Measurements from ENCODE around the gene GULP1.
"Not testable (repeated sequence)": the region's sequence is repeated elsewhere in the genome, so short reads cannot be mapped to it uniquely, and the experiment has no call there.

Gene GULP1

DNA sequence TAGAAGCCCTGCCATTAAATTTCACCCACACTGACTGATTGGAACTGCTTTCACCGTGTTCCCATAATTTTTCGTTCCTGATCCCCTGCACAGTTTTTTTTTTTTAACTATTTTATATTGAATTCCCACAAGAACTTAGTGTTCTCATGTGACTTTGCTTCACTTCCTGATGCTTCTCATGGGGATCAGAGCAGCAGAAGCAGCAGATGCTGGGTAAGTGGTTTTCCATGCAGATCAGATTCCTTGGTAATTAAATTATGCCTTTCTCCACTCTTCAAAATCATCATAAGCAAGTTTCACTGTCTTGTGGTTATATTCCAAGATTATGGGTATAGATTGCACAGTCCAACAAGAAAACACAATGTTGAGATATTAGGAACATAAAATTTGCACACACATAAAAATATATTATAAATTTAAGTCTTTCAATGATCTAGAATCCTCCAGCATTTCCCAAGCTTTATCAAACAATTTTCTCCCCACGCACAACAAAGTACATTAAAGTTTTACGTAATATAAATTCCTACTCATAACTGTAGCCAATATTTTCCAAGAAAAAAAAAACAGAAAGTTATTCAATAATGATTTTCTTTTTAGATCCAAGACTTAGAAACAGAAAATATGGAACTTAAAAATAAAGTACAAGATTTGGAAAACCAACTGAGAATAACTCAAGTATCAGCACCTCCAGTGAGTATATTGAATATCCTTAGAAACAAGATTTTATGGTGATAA is 277.9 kb downstream of the GULP1 start:
- DNase-seq: no peak

DNA sequence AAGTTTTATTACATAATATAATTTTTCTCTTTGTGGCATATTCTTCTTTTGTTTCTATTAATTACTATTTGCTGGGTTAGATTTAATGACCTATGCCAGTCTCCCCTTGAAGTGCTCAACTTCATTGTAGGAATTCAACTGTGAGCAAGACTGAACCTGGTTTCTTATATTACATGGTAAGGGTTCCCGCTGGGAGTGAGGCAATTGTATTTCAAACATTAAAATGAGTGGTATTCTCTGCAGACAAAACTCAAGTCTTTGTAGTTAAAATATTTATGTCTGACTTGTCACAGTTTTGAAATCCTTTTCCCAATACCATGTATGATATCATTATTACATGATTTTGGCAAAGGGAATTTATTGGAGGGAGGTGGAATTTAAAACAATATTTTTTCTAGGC is 278.7 kb downstream of the GULP1 start:
- no peak for DNase-seq

DNA sequence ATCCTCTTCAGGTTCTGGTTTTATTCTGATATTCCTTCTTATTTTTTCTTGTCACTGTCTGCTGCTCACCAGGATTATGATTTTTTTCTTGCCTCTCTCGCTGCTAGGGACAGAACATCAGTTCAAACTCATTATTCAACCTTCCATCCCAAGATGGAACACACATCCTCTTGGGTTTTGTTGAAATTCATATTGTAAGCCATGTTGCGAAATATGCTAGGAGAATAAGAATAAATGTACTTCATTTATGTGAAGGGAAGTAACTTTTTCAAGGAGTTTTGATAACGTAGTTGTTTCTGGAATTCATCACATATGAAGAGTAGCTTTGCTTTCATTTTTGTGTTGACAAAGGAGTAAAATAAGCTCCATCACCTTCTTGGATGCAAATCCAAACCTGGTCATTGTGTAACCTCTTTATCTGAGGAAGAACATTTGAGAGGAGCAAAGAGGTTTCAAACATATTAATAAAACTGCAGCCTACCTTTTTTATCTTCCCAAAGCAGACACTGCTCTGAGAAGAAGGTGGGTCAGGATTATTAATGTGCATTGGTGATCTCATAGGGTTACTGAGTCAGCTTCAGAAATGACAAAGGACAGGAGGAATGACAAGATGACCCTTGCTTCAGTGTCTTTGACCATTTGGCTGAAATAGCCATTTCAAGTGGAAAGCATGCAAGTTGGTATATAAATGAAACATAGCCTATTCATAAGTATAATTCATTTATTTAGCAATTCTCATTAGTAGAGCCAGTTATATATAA is 280.0 kb downstream of the GULP1 start:
- no peak for DNase-seq

DNA sequence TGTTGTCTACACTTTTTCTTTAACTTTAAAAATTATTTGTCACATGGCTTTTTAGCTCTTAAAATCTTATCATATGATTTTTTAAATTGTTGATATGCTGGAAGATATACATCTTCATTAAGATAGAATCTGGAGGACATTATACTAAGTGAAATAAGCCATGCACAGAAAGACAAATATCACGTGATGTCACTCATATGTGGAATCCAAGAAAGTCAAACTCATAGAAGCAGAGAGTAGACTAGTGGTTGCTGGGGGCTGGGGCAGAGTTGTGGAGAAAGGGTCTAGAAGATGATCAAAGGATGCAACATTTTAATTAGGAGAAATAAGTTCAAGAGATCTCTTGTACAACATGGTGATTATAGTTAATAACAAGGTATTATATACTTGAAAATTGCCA is 280.9 kb downstream of the GULP1 start:
- no peak for DNase-seq

DNA sequence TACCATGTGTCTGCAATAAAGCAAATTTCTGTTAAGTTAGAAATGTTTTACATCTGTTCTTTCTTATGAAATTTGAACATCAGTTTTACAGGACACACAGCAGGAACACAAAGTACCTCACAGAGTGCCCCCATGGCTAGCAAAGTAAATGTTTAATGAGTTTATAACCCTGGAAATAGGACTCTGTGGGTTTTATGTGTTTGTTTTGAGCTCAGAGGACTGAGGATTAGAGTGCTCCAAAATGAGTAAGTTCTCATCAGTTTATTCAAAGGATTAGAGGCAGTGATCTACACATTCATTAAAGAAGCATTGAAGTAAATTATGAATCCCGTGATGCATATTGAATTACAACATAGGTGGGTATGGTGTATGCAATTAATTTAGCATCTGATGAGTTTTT is 281.8 kb downstream of the GULP1 start:
- no peak for DNase-seq

DNA sequence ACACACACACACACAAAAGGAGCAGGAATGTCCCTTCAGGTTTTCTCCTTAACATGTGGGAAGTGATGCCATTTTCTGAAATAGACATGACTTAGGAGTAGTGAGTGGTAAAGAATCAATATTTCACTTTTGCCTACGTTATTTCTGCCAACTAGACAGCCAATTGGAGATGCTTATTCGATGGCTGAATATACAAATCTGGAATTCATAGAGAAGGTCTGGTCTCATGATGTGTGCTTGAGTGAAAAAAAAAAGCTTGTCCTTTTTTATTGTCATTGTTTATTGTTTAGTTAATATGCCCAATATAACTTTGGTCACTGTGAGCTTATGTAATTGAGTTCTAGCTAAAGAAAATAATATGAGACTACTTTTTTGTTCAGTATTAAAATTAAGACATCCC is 284.3 kb downstream of the GULP1 start:
- DNase-seq: no peak

DNA sequence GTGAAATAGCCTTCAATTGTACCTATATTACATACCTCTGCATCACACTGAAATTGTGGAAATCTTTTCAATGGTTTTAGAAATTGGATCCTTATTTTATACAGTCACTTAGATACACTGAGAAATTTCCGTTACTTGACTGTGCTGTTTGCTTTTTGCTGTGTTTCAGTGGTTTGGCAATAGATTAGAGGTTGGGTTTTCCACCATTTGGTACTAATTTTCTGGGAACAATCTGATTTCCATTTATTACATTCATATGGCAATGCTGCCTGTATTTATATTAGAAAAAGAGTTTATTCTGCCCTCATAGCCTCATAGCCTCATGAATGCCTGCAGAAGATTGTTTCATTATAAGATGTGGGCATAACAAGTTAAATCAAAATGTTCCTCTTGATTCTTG is 285.0 kb downstream of the GULP1 start:
- DNase-seq: no peak

DNA sequence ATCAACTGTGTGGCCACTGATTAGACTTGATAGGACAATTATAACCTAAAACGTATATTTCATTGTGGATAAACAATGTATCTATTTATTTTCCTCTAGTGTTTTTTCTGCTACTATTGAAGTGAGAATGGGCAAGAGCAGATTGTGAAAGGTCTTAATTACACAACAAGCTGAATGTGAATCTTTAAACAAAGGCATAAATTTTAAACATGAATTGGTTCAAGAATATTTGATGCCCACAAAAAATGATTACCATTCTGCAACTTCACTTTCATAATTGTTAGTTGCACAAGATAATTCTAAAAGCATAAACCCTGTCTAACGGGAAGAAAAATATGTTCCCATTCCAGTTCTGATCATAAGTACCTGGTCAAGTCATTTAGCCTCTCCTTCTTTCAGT is 285.6 kb downstream of the GULP1 start:
- no peak for DNase-seq

DNA sequence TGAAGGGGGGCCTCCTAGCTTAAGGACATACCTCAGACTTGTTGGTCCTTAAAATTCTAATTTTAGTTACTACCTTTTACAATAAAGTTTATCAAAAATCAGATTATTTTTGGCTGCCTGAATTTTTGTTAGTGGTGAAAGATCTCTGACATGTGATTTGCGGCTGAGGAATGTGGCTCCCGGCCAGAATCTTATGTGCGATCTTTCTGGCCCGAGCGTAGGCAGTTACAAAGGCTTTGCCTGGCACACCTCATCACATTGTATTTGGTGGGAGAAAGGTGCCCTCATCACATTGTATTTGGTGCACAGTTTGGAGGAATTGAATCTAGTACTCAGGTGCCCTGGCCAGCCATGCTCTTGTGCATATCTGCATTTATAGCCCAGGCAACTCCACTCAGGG is 289.1 kb downstream of the GULP1 start:
- DNase-seq: no peak

DNA sequence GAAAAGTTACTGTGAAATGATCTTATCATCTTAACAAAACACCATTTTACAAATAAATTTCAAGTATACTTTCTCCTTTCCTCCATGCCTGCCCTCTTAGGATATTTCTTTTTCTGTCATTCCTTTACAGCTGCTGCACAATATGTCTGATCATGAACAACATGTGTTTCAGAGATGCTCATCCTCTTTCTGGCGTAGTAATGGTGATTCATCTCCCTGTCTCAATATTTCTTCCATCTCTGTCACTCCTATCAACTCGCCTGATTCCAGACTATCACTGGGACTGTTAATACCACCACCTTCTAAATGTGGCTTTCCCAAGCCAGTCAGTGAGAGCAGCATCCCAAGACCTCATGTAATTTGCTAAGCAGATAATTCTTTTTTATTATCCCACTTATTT is 290.5 kb downstream of the GULP1 start:
- no peak for DNase-seq

DNA sequence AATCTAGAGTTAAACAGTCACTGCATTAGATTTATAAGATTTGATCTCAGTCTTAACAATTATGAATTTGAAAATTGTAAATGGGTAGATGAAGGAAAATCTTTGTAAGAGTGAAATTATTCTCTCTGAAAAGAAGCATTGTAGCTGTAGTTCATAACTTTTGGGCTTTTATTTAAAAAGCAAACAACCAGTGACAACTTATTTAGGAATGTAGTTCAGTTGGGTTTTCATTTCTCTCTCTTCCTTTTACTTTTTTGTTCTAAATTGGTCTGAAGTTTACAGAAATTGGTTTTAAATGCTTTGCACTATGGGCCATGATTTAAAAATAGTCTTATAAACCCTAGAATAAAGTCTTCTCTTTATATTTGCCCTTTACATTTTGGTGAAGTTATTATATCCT is 296.6 kb downstream of the GULP1 start:
- DNase-seq: no peak

DNA sequence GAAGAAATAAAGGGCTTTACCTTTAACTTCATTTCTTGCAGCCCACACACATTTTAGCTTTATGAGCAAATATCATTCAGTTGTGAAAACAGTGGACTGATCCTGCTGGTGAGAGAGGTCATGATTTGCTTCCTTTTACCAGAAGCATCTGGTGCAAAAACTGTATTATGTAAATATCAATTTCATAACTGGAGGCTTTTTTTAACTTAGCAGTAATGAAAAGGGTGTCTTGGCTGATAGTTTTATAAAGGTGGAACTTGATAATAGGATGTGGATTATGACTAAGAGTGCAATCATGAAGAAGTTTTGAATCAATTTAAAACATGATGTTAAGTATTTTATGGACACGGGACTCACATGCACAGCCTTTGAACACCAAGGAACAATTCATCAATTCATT is 304.4 kb downstream of the GULP1 start:
- DNase-seq: no peak

DNA sequence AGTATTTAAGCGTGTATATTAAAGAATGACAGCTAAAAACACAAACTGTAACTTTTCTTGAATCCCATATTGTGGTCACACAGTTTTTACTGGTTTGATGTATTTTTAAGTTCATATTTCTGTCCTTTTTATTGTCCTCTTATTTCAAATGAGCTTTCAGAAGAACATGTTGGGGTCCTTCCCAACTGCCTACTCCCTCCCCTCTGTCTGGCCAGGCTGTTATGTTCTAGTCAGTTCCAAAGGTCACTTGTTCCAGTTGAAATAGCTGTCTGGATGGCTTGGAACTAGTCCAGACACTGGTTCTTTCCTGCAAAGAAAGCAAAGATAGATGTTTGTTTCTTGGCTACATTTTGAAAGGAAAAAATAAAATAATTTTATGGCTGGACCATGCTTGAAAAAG is 306.9 kb downstream of the GULP1 start:
- DNase-seq: no peak

DNA sequence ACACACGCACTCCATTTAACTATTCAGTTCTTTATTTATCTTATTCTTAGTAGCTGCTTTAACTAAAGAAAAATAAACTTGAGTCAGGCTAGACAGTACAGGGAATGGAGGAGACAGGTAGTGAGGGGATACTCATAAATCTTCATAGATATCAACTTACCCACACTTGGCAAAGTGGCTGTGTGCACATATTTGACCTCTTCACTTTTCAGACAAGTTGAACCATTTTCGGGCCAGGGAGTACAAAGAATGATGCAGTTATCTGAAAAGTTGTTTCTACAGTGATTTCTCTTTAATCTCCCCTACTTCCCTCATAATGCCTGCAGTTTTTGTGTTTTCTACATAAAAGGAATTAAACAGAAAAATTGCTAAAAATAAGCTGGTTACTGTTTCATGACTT is 307.5 kb downstream of the GULP1 start:
- DNase-seq: no peak

DNA sequence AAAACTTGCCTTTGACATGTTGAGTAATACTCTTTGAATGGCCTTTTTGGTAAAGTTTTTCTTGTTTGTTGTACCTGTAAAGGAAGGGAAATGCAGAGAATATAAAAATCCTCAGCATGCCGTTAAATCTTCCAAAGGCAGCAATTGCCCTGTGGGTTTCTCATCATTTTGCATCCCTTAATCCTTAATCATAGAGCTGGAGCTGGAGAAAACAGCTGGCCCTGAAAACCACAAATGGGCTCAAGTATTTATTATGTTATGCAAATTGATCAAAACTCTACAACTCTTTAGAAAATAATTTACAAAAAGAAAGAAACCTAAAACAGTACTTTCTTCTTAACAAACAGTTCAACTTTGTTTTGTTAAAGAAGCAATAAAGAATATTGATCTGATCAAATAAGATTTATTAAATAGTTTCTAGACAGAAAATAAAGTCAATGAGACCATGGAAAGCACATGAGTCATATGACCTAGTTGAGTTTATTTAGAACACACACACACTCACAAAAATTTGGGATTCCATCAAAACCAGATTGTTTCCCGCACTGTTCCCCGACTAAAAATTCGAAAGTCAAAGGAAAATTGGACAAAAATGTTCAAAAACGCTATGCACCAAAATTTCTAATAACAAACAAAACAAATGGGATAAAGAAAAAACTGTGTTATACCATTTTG is 309.0 kb downstream of the GULP1 start:
- no peak for DNase-seq

DNA sequence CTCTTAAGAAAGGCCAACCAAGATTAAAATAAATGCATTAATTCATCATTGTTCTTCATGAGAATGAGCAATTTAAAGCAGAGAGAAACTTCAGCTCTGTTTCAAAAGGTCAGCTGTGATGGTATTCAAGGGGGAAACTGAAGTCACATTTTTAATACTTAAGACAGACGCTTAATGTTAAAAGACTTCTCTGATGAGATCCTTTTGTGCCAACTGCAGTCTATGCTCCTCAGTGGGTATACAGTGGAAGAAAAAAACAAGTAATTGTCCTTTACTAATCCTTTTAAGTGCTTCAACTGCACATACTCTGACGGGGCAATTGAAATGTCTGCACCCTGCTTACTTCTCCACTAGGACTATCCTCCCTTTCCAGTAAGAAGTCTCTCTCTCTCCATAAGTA is 309.7 kb downstream of the GULP1 start:
- no peak for DNase-seq

DNA sequence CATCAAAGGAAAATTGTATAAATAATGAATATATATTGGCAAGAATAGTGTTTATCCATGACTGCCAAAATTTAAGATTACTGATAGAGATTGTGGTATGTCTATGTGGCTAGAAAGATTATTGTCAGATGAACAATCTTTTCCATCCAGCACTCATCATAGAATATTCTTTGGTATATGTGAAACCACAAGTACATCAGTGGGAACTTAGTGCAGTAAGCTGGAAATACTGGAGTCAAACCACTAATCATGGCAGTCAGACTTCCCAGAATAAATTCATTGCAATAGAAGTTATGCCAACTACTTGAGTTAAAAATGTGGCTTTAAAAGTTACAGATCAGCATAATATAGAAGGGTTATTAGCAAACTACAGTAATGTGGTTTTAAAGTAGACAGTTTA is 310.3 kb downstream of the GULP1 start:
- no peak for DNase-seq

DNA sequence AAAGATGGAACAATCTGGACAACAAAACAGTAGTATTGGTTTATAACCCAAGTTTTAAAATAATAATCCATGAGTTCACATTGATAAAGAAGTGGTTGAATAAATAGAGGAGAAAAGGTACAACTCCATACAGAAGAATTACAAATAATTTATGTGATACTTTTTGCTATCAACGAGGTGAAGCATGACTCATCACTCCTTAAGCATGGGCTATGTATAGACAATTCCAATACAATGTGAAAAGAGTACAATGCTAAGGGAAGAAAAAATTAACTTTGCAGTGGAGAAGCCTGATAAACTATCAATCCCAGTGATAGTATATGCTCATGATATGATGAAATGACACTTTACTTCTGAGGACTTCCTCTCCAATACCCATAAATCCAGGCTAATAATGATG is 312.9 kb downstream of the GULP1 start:
- DNase-seq: no peak

DNA sequence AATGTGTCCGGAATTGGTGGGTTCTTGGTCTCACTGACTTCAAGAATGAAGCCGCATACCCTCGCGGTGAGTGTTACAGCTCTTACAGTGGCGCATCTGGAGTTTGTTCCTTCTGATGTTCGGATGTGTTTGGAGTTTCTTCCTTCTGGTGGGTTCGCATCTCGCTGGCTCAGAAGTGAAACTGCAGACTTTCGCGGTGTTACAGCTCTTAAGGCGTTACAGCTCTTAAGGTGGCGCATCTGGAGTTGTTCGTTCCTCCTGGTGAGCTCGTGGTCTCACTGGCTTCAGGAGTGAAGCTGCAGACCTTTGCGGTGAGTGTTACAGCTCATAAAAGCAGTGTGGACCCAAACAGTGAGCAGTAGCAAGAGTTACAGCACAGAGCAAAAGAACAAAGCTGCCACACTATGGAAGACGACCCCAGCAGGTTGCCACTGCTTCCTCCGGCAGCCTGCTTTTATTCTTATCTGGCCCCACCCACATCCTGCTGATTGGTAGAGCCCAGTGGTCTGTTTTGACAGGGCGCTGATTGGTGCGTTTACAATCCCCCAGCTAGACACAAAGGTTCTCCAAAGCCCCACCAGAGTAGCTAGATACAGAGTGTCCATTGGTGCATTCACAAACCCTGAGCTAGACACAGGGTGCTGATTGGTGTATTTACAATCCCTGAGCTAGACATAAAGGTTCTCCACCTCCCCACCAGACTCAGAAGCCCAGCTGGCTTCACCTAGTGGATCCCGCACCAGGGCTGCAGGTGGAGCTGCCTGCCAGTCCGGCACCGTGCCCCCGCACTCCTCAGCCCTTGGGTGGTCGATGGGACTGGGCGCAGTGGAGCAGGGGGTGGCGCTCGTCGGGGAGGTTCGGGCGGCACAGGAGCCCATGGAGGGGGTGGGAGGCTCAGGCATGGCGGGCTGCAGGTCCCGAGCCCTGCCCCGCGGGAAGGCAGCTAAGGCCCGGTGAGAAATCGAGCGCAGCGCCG is 314.2 kb downstream of the GULP1 start:
- not testable (repeated sequence) for DNase-seq

DNA sequence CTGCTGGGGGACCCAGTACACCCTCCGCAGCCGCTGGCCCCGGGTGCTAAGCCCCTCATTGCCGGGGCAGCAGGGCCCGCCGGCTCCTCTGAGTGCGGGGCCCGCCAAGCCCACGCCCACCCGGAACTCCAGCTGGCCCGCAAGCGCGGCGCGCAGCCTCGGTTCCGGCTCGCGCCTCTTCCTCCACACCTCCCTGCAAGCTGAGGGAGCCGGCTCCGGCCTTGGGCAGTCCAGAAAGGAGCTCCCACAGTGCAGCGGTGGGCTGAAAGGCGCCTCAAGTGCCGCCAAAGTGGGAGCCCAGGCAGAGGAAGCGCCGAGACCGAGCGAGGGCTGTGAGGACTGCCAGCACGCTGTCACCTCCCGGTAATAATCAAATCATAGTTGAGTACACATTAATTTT is 314.9 kb downstream of the GULP1 start:
- DNase-seq: not testable (repeated sequence)

DNA sequence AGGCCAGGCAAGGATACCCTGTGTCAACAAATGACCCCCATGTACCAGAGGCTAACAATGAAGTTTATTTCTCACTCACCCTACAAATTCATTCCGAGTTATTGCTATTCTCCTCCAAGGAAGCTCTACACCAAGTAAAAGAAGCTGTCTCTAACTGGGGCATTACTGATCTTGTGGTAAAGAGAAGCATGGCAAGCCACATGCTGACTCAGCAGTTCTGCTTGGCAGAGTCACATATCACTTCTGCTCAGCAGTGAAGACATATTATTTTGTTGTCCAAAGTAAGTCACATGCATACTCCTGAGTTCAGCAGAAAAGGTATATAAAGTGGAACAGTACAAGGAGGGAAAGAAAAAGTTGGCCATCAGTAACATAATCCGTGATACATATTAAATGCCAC is 315.8 kb downstream of the GULP1 start:
- no peak for DNase-seq

DNA sequence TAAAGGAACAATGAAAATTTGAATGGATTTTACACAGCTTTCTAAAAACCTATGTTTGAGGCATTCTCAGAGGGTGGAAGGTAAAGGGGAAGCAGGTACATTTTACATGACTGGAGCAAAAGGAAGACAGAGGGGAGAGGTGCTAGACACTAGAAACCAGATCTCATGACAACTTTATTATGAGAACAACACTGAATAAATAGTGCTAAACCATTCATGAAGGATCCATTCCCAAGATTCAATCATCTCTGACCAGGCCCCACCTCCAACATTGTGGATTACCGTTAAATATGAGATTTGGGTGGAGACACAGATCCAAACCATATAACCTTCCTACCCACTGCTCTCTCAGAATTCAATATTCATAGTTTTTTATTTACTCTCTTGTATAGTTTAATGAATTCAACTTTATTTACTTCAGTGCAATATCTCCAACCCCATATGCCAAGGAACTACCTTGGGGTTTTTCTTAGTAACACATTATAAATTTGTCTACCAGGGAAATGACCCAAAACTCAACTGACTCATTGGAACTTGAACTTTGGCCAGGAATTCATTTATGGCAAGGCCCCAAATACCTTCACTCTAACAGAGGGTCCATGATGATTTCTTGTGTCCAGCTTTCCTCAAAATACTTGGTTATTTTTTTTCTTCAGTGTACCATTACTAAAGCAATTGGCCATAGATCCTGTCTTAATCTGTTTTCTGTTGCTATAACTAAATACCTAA is 317.8 kb downstream of the GULP1 start:
- DNase-seq: no peak
